DMS79 (cell line): ENCODE measurements around the gene DAW1.
"Not testable (repeated sequence)": the region's sequence is repeated elsewhere in the genome, so short reads cannot be mapped to it uniquely, and the experiment has no call there.

Source experiments
- DNase-seq: peaks from one replicate; lab custom pipeline; 2025; lab: John Stamatoyannopoulos, UW

DAW1 gene

DNA sequence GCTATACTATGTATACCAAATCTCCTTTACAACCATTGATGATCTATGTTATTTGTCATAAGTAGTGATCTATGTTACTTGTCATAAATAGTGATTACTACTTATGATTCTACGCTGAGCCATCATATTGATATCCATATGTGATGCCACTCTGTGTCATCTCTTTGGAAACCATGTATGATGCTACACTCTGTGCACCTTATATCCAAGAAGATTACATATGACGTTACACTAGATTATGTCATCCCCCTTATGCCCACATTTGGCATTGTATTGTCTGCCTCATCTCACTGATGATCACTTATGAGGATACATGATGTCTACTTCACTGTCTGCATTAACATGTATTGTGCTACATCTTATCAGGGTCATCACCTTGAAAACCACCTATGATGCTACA, 42.9 kb downstream of the DAW1 start:
- DNase-seq: no peak

DNA sequence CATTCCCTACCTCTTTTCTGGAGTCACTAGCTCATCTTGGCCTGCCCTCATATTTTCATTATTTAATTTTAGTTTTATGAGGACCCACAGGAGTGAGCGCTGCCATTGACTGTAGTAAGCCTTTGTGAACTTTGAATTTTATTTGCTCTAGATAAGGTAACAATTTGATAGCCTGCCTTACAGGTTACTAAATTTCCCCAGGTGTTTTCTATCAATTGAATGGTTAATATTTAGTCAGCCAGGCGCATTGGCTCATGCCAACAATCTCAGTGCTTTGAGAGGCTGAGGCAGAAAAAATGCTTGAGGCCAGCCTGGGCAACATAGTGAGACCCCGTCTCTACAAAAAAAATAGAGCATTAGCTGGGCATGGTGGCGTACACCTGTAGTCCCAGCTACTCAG, 50.2 kb downstream of the DAW1 start:
- no peak for DNase-seq

DNA sequence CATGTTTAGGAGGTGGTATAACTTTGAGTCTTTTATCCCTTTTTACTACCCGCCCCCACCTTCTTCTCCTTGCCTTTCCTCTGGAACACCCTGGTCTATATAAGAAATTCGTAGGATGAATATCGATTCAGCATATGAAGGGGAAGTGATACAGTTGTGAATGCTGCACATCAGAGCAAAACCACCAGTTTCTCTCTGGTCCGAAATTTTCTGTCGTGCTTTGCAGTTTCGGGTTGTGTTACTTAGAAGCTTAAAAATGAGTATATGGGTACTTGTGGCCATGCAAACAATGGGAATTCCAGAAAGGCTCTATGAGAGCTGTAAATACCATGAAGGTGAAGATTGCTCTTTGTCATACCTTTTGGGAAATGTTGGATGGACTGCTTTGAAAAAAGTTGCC, 60.6 kb downstream of the DAW1 start:
- no peak for DNase-seq

DNA sequence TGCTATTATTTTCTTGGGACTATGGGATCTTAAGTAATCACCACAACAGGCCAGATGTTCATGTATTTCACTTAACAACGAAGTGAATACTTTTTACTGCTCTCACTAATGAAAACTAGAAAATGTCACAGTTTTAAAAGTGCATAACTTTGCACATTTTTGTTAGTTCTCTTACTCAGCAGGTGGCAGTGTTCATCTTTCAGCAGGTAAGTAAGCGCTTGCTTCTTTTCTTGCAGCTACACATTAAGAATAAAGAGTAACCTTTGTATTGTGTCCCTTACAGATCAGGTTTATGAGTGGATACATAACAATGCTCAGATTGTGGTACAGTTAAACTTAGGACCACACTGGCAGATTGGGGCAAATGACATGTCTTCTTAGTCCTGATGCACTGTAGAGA, 61.0 kb downstream of the DAW1 start:
- DNase-seq: no peak

DNA sequence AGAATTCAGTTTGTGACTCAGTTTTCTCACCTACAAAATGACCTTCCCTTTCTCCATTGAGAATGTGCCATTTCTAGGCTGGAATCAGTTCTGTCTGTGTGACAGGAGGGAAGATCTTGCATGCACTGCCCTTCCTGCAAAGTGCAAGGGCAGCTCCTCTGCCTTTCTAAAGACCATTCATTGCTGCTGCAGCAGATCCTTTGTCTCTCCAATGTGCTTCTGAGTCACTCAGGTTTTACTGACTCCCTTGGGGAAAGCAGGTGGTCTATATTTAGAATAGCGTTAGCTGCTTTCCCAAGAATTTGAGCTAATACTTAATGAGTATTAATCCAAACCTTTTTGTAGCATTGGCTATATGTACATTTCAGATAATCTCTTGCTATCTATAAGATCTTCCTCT, 62.5 kb downstream of the DAW1 start:
- no peak for DNase-seq

DNA sequence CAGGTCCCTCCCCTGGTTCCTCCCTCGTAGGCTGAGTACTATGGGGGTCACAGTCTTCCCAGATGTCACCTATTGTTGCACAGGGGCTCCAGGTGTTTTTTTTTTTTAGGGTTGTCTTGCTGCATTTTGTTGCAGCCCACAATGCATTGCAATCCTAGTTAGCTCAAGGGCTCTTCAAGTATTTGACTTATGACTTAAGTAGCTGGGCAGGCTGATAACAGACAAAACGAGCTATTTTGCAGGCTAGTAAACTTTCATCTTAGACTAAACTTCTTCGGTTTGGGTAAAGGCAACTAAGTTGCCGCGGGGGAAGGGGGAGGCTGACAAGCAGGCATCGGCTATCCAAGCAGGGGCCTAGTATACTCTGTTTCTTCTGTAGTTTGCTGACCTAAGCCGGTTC, 64.8 kb downstream of the DAW1 start:
- DNase-seq: not testable (repeated sequence)

DNA sequence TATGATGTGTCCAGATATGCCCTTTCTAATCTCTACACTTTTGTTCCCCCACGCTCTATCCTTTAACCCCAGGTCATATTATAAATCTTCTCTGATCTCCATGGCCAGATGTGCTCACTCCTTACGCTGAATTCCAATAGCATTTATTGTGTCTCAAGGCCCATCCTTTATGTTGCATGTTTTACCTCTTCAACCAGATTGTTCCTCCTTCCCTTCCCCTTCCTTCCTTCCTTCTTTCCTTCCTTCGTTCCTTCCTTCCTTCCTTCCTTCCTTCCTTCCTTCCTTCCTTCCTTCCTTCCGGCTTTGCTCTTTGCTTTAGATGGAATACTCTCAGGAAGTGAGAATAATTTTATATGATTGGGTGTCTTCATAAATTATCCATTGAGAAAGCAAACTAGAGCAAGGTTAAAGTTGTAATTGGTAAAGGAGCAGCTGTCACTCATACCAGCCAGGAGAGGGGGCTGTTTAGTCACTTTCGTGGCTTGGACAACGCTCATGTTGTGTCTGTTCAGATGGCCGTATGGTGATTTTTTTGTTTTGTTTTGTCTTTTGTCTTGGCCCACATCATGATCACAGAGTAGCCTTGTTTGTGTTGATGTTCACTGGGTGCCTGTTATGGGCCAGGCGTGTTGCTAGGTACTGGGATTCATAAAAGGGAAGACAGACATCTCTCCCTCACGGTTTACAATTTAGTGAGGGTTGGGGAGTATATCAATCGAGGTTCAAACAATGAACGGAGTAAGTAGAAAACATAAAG, 68.0 kb downstream of the DAW1 start:
- no peak for DNase-seq

DNA sequence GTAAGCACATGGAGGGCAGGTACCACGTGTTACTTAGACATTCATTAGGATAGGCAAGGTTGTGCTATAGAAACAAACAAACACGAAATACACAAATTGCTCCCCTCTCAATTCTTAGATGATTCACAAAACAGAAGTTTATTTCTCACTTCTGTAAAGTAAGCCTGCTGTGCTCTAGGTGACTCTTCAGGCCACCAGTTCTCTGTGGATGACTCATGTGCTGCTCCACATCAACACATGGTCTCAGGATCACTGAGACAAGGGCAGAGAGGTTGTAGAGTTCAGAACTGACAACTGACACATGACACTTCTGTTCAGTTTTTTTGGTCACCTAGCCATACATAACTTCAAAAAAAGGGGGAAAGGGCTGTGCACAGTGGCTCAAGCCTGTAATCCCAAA, 70.6 kb downstream of the DAW1 start:
- DNase-seq: no peak

DNA sequence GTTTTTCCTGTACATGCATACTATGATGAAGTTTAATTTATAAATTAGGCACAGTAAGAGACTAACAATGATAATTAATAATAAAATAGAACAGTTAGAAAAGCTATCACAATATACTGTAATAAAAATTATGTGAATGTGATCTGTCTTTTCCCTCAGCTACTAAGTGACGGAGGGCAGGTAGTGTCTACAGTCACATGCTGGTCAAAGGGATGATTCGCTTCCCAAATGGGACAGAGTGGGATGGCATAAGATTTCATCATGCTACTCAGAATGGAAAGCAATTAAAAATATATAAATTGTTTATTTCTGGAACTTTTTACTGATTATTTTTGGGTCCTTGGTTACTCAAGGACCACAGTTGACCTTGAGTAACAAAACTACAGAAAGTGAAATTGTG, 71.5 kb downstream of the DAW1 start:
- DNase-seq: no peak

DNA sequence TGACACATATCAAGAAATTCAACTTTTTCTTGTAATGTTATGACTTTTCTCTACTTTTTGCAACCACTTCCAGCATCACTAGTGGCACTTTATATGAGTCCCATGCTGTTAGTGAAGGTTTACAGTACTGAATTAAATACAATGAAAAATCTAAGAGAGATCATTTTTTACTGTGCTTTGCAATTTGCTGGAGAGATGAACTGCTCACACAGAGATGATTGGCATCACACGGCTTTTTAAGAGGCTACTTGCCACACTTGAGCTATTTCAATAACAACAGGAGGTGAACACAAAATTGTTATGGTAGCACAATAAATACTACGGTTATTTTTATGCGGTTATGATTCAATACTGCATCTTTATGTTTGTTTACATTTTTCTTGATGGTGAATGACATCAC, 88.9 kb downstream of the DAW1 start:
- no peak for DNase-seq

DNA sequence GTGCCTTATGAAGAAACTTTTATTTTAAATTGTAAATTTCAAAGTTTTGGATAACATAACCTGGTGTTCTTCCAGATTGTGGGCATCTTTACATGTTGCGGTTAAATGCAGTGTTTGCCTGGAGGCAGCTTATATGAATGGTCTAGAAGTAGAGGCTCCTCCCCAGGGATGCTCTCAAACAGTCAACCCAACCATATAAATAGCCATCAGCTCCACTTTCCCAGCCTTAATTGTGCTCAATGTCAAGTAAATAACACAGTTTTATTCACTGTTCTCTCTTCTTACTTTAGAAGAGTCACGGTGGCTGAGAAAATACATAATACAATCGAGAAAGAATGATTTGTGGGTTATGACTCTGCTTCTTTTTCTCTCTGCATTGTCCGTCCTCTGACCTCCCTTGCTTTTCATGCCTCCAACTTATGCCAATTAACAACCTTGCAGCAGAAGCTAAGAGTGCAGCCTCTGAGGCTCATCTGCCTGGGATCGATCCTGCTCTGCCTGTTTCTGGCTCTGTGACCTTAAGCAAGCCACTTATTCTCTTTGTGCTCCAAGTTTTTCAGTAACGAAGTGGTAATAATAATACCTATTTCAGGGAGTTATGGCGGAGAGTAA, 100.3 kb downstream of the DAW1 start:
- DNase-seq: peak; percentile 89

DNA sequence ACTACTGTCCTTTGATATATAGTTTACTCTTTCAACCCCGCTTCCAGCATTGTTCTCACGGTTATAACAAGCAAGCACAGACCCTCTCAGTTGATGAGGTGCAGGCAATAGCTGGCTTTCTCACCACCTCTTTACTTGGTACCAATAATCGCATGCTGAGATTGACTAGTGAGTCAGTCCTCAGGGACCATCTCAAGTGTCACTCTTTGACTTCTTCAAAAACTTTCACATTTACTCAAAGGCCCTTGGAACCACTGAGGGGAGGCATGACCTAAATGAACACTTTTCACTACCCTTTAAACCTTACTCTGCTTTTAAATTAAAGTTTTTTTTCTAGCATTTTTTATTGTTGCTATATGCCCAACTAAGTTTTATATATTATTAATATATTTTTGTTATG, 101.8 kb downstream of the DAW1 start:
- no peak for DNase-seq
